ENCODE results near the gene TCEA3.

DNA sequence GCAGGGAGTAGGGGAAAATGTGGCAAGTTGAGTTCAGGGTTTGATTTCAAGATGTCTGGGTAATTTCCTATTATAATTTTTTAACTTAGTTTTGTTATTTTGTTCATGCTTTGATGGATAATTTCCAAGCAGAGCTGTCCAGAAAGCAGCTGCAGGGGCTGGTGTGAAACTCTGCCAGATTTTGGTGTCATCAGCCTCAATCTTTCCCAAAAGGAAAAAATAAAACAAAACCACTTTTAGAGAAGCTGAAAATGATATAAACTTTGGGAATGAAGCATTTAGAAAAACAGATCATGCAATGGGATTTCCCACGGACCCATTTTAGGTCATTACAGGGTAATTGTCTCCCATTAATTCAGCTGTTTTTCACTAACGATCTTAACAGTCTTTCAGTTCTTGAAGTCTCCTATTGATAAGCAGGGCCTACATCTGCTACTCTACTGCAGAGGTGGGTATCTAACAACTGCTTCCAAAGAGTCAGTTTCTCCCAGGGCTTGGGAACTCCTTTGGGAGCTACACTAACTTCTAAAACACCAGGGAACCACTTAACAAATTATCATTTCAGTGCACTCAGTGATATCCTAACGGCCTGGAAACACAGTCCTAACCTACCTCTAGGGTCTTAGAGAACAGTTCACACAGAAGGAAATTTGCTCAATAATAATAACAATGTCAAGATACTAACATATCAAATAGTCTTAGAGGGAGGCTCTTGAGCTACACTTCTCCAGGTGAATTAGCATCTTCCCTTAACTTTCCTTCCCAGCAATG lies 67.2 kb downstream of the TCEA3 start:
- TF ChIP-seq POLR2A (IDR thresholded peaks at IDR 0.05) = no peak
- TF ChIP-seq, protein P1, sequence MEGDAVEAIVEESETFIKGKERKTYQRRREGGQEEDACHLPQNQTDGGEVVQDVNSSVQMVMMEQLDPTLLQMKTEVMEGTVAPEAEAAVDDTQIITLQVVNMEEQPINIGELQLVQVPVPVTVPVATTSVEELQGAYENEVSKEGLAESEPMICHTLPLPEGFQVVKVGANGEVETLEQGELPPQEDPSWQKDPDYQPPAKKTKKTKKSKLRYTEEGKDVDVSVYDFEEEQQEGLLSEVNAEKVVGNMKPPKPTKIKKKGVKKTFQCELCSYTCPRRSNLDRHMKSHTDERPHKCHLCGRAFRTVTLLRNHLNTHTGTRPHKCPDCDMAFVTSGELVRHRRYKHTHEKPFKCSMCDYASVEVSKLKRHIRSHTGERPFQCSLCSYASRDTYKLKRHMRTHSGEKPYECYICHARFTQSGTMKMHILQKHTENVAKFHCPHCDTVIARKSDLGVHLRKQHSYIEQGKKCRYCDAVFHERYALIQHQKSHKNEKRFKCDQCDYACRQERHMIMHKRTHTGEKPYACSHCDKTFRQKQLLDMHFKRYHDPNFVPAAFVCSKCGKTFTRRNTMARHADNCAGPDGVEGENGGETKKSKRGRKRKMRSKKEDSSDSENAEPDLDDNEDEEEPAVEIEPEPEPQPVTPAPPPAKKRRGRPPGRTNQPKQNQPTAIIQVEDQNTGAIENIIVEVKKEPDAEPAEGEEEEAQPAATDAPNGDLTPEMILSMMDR (IDR thresholded peaks at IDR 0.05) = no peak
